Uterus (tissue), 4 donors: Measurements from ENCODE around the gene ZFP30. TPM values are rescaled to one million over a fixed set of nuclear protein-coding genes. Genes with fewer than 3 reads are reported as not detected.
"Not testable (repeated sequence)": the region's sequence is repeated elsewhere in the genome, so short reads cannot be mapped to it uniquely, and the experiment has no call there.

ENCODE experiments used
- DNase-seq, 2 donors: peaks; one replicate each; pipeline ENCODE4 v3.0.0-alpha.2; 2019 to 2020
- H3K27ac ChIP-seq, 2 donors: fragments of 200-600 bp; sonication (generic); 1 replicate in 1 of 2; 2 replicates in 1 of 2; pipeline ENCODE4 v1.5.1; 2016 to 2018
- H3K27me3 ChIP-seq, 2 donors: fragments of 200-600 bp; sonication (generic); one replicate each; pipeline ENCODE4 v1.5.1; 2018 to 2019; ENCODE audit warnings: control low read depth in 1 of 2
- H3K36me3 ChIP-seq, 2 donors: fragments of 200-600 bp; sonication (generic); one replicate each; pipeline ENCODE4 v1.5.1; 2019; ENCODE audit warnings: control low read depth in 1 of 2
- H3K4me1 ChIP-seq, 2 donors: fragments of 200-600 bp; sonication (generic); one replicate each; pipeline ENCODE4 v1.5.1; 2018 to 2019; ENCODE audit warnings: control low read depth in 1 of 2
- H3K4me3 ChIP-seq, 2 donors: fragments of 200-600 bp; sonication (generic); 1 replicate in 1 of 2; 2 replicates in 1 of 2; pipeline ENCODE4 v1.5.1; 2018 to 2019; ENCODE audit warnings: mild to moderate bottlenecking in 1 of 2
- H3K9me3 ChIP-seq, 2 donors: fragments of 200-600 bp; sonication (generic); one replicate each; pipeline ENCODE4 v1.5.1; 2019; ENCODE audit warnings: control low read depth in 1 of 2
- CTCF ChIP-seq, 4 experiments: fragments of 200-600 bp in 2 of 4; fragments of 450-650 bp in 2 of 4; sonication (generic) in 2 of 4; IDR thresholded peaks; one replicate each; pipeline ENCODE4 v1.5.1; 2016 to 2019; ENCODE audit warnings: antibody characterized with exemption in 4 of 4, mild to moderate bottlenecking in 2 of 4, moderate library complexity in 1 of 4
- POLR2A ChIP-seq, 2 donors: fragments of 450-650 bp; IDR thresholded peaks; one replicate each; pipeline ENCODE4 v1.6.1; 2016; ENCODE audit warnings: antibody characterized with exemption in 2 of 2, mild to moderate bottlenecking in 1 of 2, moderate library complexity in 1 of 2
- intact Hi-C: fragments of 100-400 bp; cut with DNase I; formaldehyde crosslinking; loops from one replicate; pipeline ENCODE4 v1.15.1; 2023; ENCODE audit warnings: low total_unique reads
- total RNA-seq, 4 donors: library from RNA; depleted of rRNA in 3 of 4; stranded (reverse); fragments of >200 nt in 3 of 4; gene quantifications; one replicate each; pipeline versions ENCODE4 v1.1.0 to v1.2.4, GENCODE V29; 2014 to 2023
- donor health status: DM: yes; HTN: yes; CAD: no.

ZFP30 gene
- total RNA-seq, 4 donors from 2014 or later, result 5.3 to 72.0 (median 25.5) TPM

- H3K36me3 ChIP-seq, result no peaks in the 10 kb centered on the region
- TF ChIP-seq POLR2A (IDR thresholded peaks at IDR 0.05) (peak in 1 of 2 donors; percentile 36), CTCF (IDR thresholded peaks at IDR 0.05) (peak in 2 of 4 experiments; percentile 3 to 20)
- intact Hi-C loops, result no loop called here
These were observed 36.7 kb upstream of the ZFP30 start for GRCh38 chr19:37691881-37692504.

GRCh38 chr19:37683520-37683919 lies 28.3 kb upstream of the ZFP30 start:
- no peak overlapping the region for H3K27ac ChIP-seq
- TF ChIP-seq CTCF (IDR thresholded peaks at IDR 0.05) (no peak), POLR2A (IDR thresholded peaks at IDR 0.05) (no peak)
- H3K4me3 ChIP-seq, result no peak overlapping the region
- intact Hi-C loops, result no loop called here
- H3K9me3 ChIP-seq, result peaks cover 0 to 9% of the 10 kb centered on the region in 2 donors
- H3K36me3 ChIP-seq, result no peaks in the 10 kb centered on the region
- DNase-seq, result no peak
- H3K27me3 ChIP-seq, result no peaks in the 10 kb centered on the region
- H3K4me1 ChIP-seq, result no peaks in the 10 kb centered on the region

More at GRCh38 chr19:37691881-37692504, 36.7 kb upstream of the ZFP30 start:
- Histone ChIP-seq H3K27me3 (no peaks in the 10 kb centered on the region), H3K27ac (peak overlapping the region; percentile 81 to 84), H3K9me3 (no peaks in the 10 kb centered on the region), H3K4me1 (no peaks in the 10 kb centered on the region), H3K4me3 (peak overlapping the region; percentile 50 to 67)
- DNase-seq, result peak; percentile 80 to 81

GRCh38 chr19:37669450-37669914 lies 14.2 kb upstream of the ZFP30 start:
- no peak overlapping the region for H3K4me3 ChIP-seq

GRCh38 chr19:37657157-37657556 lies 1.9 kb upstream of the ZFP30 start:
- H3K36me3 ChIP-seq, H3K4me1 ChIP-seq, DNase-seq, H3K9me3 ChIP-seq, H3K27ac ChIP-seq, intact Hi-C loops, H3K27me3 ChIP-seq, H3K4me3 ChIP-seq: not testable (repeated sequence)

More at GRCh38 chr19:37669450-37669914, 14.2 kb upstream of the ZFP30 start:
- TF ChIP-seq POLR2A (IDR thresholded peaks at IDR 0.05) (no peak), CTCF (IDR thresholded peaks at IDR 0.05) (no peak)
- H3K9me3 ChIP-seq, result peaks cover 0 to 60% of the 10 kb centered on the region in 2 donors
- no peaks in the 10 kb centered on the region for H3K27me3 ChIP-seq
- no peak for DNase-seq
- no peaks in the 10 kb centered on the region for H3K4me1 ChIP-seq
- intact Hi-C loops, result no loop called here
- no peak overlapping the region for H3K27ac ChIP-seq
- no peaks in the 10 kb centered on the region for H3K36me3 ChIP-seq

GRCh38 chr19:37655689-37656371 lies 565 bp upstream of the ZFP30 start:
- Histone ChIP-seq H3K4me3 (peak overlapping the region; percentile 65 to 89), H3K9me3 (no peaks in the 10 kb centered on the region), H3K4me1 (no peaks in the 10 kb centered on the region), H3K27me3 (no peaks in the 10 kb centered on the region), H3K36me3 (no peaks in the 10 kb centered on the region), H3K27ac (peak overlapping the region; percentile 89 to 91)
- TF ChIP-seq CTCF (IDR thresholded peaks at IDR 0.05) (no peak), POLR2A (IDR thresholded peaks at IDR 0.05) (peak in 1 of 2 donors; percentile 27)
- intact Hi-C loops, result no loop called here
- DNase-seq, result peak; percentile 81 to 82
